ENCODE data around the gene DCN.

DCN gene

DNA sequence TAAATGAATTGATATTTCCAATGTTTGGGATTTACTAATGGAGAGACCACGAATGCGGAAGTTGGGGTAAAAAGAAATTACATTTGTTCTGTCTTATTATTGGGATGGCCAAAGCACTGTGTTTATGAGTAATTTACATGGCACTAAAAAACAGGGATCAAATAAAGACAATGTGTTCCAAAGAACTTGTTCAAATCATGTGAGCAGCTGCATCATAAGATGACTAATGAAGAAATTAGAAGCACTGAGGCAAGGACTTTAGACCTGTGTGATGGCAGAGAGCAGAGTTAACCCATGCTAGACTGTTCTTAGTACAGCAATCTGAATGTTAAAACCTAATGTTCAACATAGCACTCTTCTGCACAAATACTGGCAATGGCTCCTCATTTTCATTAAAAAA is 34.3 kb upstream of the DCN start:
- Histone ChIP-seq H3K27ac (ENCODE audit: low read length) (no peak overlapping the region), H3K36me3 (replicated peaks; ENCODE audit: low read depth, low read length) (no peaks in the 10 kb centered on the region), H3K79me2 (ENCODE audit: low read length) (no peaks in the 10 kb centered on the region), H3K4me3 (ENCODE audit: low read length) (no peak overlapping the region), H3K27me3 (ENCODE audit: low read depth, low read length) (no peaks in the 10 kb centered on the region), H2AFZ (ENCODE audit: low read depth, low read length) (no peak overlapping the region), H3K4me2 (ENCODE audit: low read length) (no peak overlapping the region), H3K4me1 (ENCODE audit: low read length) (no peaks in the 10 kb centered on the region), H3K9ac (ENCODE audit: low read length) (no peak overlapping the region), H3K9me3 (ENCODE audit: insufficient read depth, low read length) (no peaks in the 10 kb centered on the region), H4K20me1 (ENCODE audit: insufficient read depth, low read length) (no peaks in the 10 kb centered on the region)
- TF ChIP-seq EZH2phosphoT487 (IDR thresholded peaks at IDR 0.05; ENCODE audit: low read depth) = no peak
- TF ChIP-seq, protein P1, sequence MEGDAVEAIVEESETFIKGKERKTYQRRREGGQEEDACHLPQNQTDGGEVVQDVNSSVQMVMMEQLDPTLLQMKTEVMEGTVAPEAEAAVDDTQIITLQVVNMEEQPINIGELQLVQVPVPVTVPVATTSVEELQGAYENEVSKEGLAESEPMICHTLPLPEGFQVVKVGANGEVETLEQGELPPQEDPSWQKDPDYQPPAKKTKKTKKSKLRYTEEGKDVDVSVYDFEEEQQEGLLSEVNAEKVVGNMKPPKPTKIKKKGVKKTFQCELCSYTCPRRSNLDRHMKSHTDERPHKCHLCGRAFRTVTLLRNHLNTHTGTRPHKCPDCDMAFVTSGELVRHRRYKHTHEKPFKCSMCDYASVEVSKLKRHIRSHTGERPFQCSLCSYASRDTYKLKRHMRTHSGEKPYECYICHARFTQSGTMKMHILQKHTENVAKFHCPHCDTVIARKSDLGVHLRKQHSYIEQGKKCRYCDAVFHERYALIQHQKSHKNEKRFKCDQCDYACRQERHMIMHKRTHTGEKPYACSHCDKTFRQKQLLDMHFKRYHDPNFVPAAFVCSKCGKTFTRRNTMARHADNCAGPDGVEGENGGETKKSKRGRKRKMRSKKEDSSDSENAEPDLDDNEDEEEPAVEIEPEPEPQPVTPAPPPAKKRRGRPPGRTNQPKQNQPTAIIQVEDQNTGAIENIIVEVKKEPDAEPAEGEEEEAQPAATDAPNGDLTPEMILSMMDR (IDR thresholded peaks at IDR 0.05; ENCODE audit: low read depth, low read length) = no peak

GRCh38 chr12:91215940-91216454 is 33.4 kb upstream of the DCN start:
- H4K20me1 ChIP-seq (ENCODE audit: insufficient read depth, low read length) = no peaks in the 10 kb centered on the region
- no peaks in the 10 kb centered on the region for H3K79me2 ChIP-seq (ENCODE audit: low read length)
- H3K36me3 ChIP-seq (replicated peaks; ENCODE audit: low read depth, low read length) = no peaks in the 10 kb centered on the region
- H3K4me1 ChIP-seq (ENCODE audit: low read length) = no peaks in the 10 kb centered on the region
- no peak overlapping the region for H3K4me2 ChIP-seq (ENCODE audit: low read length)
- no peak overlapping the region for H2AFZ ChIP-seq (ENCODE audit: low read depth, low read length)
- H3K9me3 ChIP-seq (ENCODE audit: insufficient read depth, low read length) = no peaks in the 10 kb centered on the region
- TF ChIP-seq, protein P1 (IDR thresholded peaks at IDR 0.05; ENCODE audit: low read depth, low read length) = no peak
- no peak for TF ChIP-seq EZH2phosphoT487 (IDR thresholded peaks at IDR 0.05; ENCODE audit: low read depth)
- no peak overlapping the region for H3K4me3 ChIP-seq (ENCODE audit: low read length)
- no peak overlapping the region for H3K27ac ChIP-seq (ENCODE audit: low read length)
- H3K27me3 ChIP-seq (ENCODE audit: low read depth, low read length) = no peaks in the 10 kb centered on the region
- no peak overlapping the region for H3K9ac ChIP-seq (ENCODE audit: low read length)

DNA sequence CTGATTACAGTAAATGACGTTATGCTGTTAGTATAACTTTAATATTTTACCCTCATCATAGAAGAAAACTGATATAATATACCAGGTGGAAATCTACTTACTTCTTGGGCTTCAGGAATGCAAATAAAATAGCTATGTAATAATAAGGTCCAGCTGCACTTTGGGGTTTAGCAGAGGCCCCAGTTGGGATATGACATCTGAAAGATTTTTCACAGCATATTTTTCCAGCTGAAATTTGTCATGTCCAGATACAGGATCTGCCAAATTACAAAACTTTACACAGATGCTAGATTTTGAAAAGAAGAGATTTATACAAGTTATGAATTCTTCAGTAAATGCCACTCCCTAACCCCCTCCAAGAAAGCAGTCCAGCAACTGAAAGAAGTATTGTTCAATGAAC is 29.2 kb upstream of the DCN start:
- no peaks in the 10 kb centered on the region for H3K79me2 ChIP-seq (ENCODE audit: low read length)
- H3K36me3 ChIP-seq (replicated peaks; ENCODE audit: low read depth, low read length) = no peaks in the 10 kb centered on the region
- H4K20me1 ChIP-seq (ENCODE audit: insufficient read depth, low read length) = no peaks in the 10 kb centered on the region
- no peak overlapping the region for H3K27ac ChIP-seq (ENCODE audit: low read length)
- no peaks in the 10 kb centered on the region for H3K27me3 ChIP-seq (ENCODE audit: low read depth, low read length)
- H3K9ac ChIP-seq (ENCODE audit: low read length) = no peak overlapping the region
- H3K4me3 ChIP-seq (ENCODE audit: low read length) = no peak overlapping the region
- no peak overlapping the region for H3K4me2 ChIP-seq (ENCODE audit: low read length)
- no peaks in the 10 kb centered on the region for H3K9me3 ChIP-seq (ENCODE audit: insufficient read depth, low read length)
- no peak overlapping the region for H2AFZ ChIP-seq (ENCODE audit: low read depth, low read length)
- TF ChIP-seq, protein P1 (IDR thresholded peaks at IDR 0.05; ENCODE audit: low read depth, low read length) = no peak
- TF ChIP-seq EZH2phosphoT487 (IDR thresholded peaks at IDR 0.05; ENCODE audit: low read depth) = no peak
- H3K4me1 ChIP-seq (ENCODE audit: low read length) = no peaks in the 10 kb centered on the region

DNA sequence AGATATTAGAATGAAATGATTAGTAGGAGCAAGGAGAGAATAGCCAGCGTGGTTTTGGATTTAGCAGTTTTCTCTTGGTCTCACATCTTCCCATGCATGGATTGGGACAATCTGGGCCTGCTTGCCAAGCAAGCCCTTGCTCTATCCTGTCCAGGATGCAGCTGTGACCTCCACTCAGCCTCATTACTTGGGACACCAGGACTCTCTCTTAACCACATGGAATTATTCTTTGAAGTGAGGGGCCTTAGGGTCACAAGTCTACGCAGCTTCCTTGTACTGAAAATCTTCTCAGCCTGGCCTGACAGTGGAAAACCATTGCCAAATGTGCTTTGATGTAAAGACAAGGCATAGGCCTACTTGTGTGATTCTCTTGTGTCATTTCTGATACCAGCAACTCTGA is 28.0 kb upstream of the DCN start:
- TF ChIP-seq, protein P1 (IDR thresholded peaks at IDR 0.05; ENCODE audit: low read depth, low read length) = no peak
- no peak for TF ChIP-seq EZH2phosphoT487 (IDR thresholded peaks at IDR 0.05; ENCODE audit: low read depth)

More for the DNA sequence above, 28.0 kb upstream of the DCN start:
- peaks cover 6% of the 10 kb centered on the region for H3K4me1 ChIP-seq (ENCODE audit: low read length)
- no peaks in the 10 kb centered on the region for H4K20me1 ChIP-seq (ENCODE audit: insufficient read depth, low read length)
- no peaks in the 10 kb centered on the region for H3K9me3 ChIP-seq (ENCODE audit: insufficient read depth, low read length)
- H3K27ac ChIP-seq (ENCODE audit: low read length) = no peak overlapping the region
- H3K27me3 ChIP-seq (ENCODE audit: low read depth, low read length) = no peaks in the 10 kb centered on the region
- no peak overlapping the region for H3K9ac ChIP-seq (ENCODE audit: low read length)
- H2AFZ ChIP-seq (ENCODE audit: low read depth, low read length) = no peak overlapping the region
- no peak overlapping the region for H3K4me2 ChIP-seq (ENCODE audit: low read length)
- no peak overlapping the region for H3K4me3 ChIP-seq (ENCODE audit: low read length)
- no peaks in the 10 kb centered on the region for H3K79me2 ChIP-seq (ENCODE audit: low read length)
- H3K36me3 ChIP-seq (replicated peaks; ENCODE audit: low read depth, low read length) = no peaks in the 10 kb centered on the region
